CD14-positive monocyte (primary cell): ENCODE results near the gene EHF. TPM values are rescaled to one million over a fixed set of nuclear protein-coding genes. Genes with fewer than 3 reads are reported as not detected.

Experiments used
- DNase-seq, 3 donors: peaks; one replicate each; pipeline ENCODE4 v3.0.0-alpha.2; 2011 to 2022
- H2AFZ ChIP-seq: 2 replicates; pipeline ENCODE4 v1.6.0; 2012; ENCODE audit warnings: mild to moderate bottlenecking, low read depth, low read length, inconsistent platforms; ENCODE audit not compliant: insufficient read depth, poor library complexity, severe bottlenecking
- H3K27ac ChIP-seq, 2 donors: 1 replicate in 1 of 2; 2 replicates in 1 of 2; pipeline ENCODE4 v1.5.1; 2012 to 2013; ENCODE audit warnings: low read length in 2 of 2, control low read depth in 1 of 2, inconsistent platforms in 1 of 2, low read depth in 1 of 2, mild to moderate bottlenecking in 1 of 2
- H3K27me3 ChIP-seq, 2 donors: one replicate each; pipeline versions ENCODE4 v1.6.0 to v1.6.1; 2011 to 2013; ENCODE audit warnings: low read length in 2 of 2; ENCODE audit not compliant: control insufficient read depth in 2 of 2, insufficient read depth in 2 of 2
- H3K36me3 ChIP-seq, 2 donors: replicated peaks in 1 of 2; 1 replicate in 1 of 2; 2 replicates in 1 of 2; pipeline versions ENCODE4 v1.5.1 to v1.6.1; 2012 to 2013; ENCODE audit warnings: low read length in 2 of 2, control low read depth in 1 of 2, inconsistent platforms in 1 of 2, mild to moderate bottlenecking in 1 of 2; ENCODE audit not compliant: insufficient read depth in 2 of 2, control insufficient read depth in 1 of 2
- H3K4me1 ChIP-seq, 2 donors: 1 replicate in 1 of 2; 2 replicates in 1 of 2; pipeline versions ENCODE4 v1.5.1 to v1.6.1; 2012 to 2013; ENCODE audit warnings: low read length in 2 of 2, control low read depth in 1 of 2, inconsistent platforms in 1 of 2, mild to moderate bottlenecking in 1 of 2, moderate library complexity in 1 of 2; ENCODE audit not compliant: insufficient read depth in 2 of 2, control insufficient read depth in 1 of 2
- H3K4me2 ChIP-seq: replicated peaks from 2 replicates; pipeline ENCODE3; 2012; ENCODE audit warnings: low read length, moderate library complexity, mild to moderate bottlenecking; ENCODE audit not compliant: poor library complexity, severe bottlenecking; ENCODE audit errors: extremely low read depth
- H3K4me3 ChIP-seq, 3 experiments: fragments of 200-600 bp in 1 of 3; sonication (generic) in 1 of 3; replicated peaks in 1 of 3; 1 replicate in 2 of 3; 2 replicates in 1 of 3; pipeline ENCODE4 v1.5.1; 2011 to 2013; ENCODE audit warnings: low read length in 3 of 3, mild to moderate bottlenecking in 3 of 3, control low read depth in 2 of 3, low read depth in 2 of 3, inconsistent platforms in 1 of 3, moderate library complexity in 1 of 3
- H3K79me2 ChIP-seq: 2 replicates; pipeline ENCODE4 v1.6.0; 2012; ENCODE audit warnings: mild to moderate bottlenecking, control low read depth, inconsistent platforms, low read length, moderate library complexity; ENCODE audit not compliant: insufficient read depth
- H3K9ac ChIP-seq: 2 replicates; pipeline ENCODE4 v1.6.0; 2017; ENCODE audit warnings: low read length, mild to moderate bottlenecking; ENCODE audit not compliant: insufficient read depth, poor library complexity, severe bottlenecking
- H3K9me3 ChIP-seq, 2 donors: replicated peaks in 1 of 2; 1 replicate in 1 of 2; 2 replicates in 1 of 2; pipeline versions ENCODE4 v1.5.1 to v1.6.1; 2012 to 2013; ENCODE audit warnings: low read length in 2 of 2, control low read depth in 1 of 2; ENCODE audit not compliant: control insufficient read depth in 1 of 2, insufficient read depth in 1 of 2
- H4K20me1 ChIP-seq: 2 replicates; pipeline ENCODE4 v1.6.0; 2012; ENCODE audit warnings: mild to moderate bottlenecking, low read length, control low read depth, moderate library complexity; ENCODE audit not compliant: insufficient read depth
- H3K27ac Mint-ChIP-seq, 7 donors: one replicate each; pipeline ENCODE4 v1.8.0; 2020; ENCODE audit warnings: mild to moderate bottlenecking in 7 of 7, mixed read lengths in 7 of 7, moderate library complexity in 6 of 7, inconsistent platforms in 2 of 7
- H3K27me3 Mint-ChIP-seq, 3 donors: one replicate each; pipeline ENCODE4 v1.8.0; 2021 to 2022; ENCODE audit warnings: low read depth in 3 of 3, mild to moderate bottlenecking in 3 of 3, mixed read lengths in 3 of 3, moderate library complexity in 3 of 3, inconsistent platforms in 1 of 3
- H3K36me3 Mint-ChIP-seq, 2 donors: one replicate each; pipeline ENCODE4 v1.8.0; 2020; ENCODE audit warnings: mixed read lengths in 2 of 2, inconsistent platforms in 1 of 2, mild to moderate bottlenecking in 1 of 2
- H3K4me1 Mint-ChIP-seq: one replicate; pipeline ENCODE4 v1.8.0; 2020; ENCODE audit warnings: mild to moderate bottlenecking, mixed read lengths
- H3K4me3 Mint-ChIP-seq, 2 donors: one replicate each; pipeline ENCODE4 v1.8.0; 2020; ENCODE audit warnings: mild to moderate bottlenecking in 2 of 2, mixed read lengths in 2 of 2, moderate library complexity in 1 of 2
- H3K9me3 Mint-ChIP-seq, 7 donors: one replicate each; pipeline ENCODE4 v1.8.0; 2020 to 2022; ENCODE audit warnings: mixed read lengths in 7 of 7, mild to moderate bottlenecking in 6 of 7, moderate library complexity in 6 of 7, inconsistent platforms in 2 of 7
- CTCF ChIP-seq: fragments of 200-600 bp; IDR thresholded peaks from one replicate; pipeline ENCODE4 v1.8.0; 2022; ENCODE audit warnings: antibody characterized with exemption, mild to moderate bottlenecking
- WGBS: methylation state at CpG from one replicate; pipeline ENCODE4 v1.1.5; 2013; ENCODE audit warnings: missing lambda C conversion rate; ENCODE audit not compliant: insufficient coverage; 5-methylcytosine and 5-hydroxymethylcytosine counted together
- intact Hi-C, 2 donors: fragments of 100-400 bp; cut with micrococcal nuclease; formaldehyde crosslinking; loops; one replicate each; pipeline versions ENCODE4 v1.15.0 to v1.15.1; 2023
- polyA plus RNA-seq, 3 donors: library from polyadenylated mRNA; depleted of rRNA in 1 of 3; unstranded in 2 of 3; stranded (reverse) in 1 of 3; fragments of 300-500 nt in 2 of 3; fragments of >200 nt in 1 of 3; fragmentation: Illumina TruSeq in 2 of 3; gene quantifications; 1 replicate in 2 of 3; 2 replicates in 1 of 3; pipeline ENCODE4 v1.2.3, GENCODE V29; 2012 to 2021

Gene EHF
- polyA plus RNA-seq, 3 donors: 0.17 to 0.21 TPM; not detected in 1

DNA sequence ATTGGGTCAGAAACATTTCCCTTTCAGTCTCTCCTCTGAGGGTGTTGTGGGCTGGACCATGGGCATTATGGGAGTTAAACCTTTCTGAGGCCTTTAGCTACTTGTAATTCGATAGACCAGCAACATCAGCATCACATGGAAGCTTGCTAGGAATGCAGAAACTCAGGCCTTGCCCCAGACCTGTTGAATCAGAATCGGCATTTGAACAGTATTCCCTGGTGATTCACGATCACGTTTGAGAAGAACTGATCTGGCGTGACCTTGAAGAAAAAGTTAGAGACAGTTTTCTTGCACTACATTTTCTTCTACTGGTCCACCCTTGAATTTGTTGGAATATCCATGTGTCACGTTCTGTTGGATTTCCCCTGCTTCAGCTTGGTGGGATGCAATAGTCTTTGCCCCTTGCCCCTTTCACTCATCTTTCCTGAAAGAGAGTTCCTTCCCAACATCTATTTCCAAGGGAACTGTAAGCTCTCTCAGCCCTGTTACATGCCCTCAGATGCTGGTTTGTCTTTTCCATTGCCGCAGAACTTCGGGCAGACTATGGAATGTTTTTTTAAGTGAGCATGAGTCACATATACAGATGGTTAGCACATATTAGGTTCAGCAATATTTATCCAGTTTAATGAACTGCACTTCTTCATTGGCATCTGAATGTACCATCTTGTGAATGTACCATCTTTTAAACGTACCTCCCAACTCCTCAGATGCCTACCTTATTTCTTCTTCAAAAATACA is 23.9 kb downstream of the EHF start:
- no peak for DNase-seq
- no peak for TF ChIP-seq CTCF
- Mint-ChIP-seq H3K9me3 (no peaks in the 10 kb centered on the region), H3K36me3 (no peaks in the 10 kb centered on the region), H3K27me3 (peaks cover 2 to 6% (median 5%) of the 10 kb centered on the region in 3 donors), H3K4me1 (peaks cover 7% of the 10 kb centered on the region), H3K4me3 (no peak overlapping the region), H3K27ac (peak overlapping the region in 1 of 7 donors; percentile 5)
- Histone ChIP-seq H3K9ac (no peak overlapping the region), H3K4me2 (no peak overlapping the region), H3K4me1 (no peaks in the 10 kb centered on the region), H3K79me2 (no peaks in the 10 kb centered on the region), H4K20me1 (no peaks in the 10 kb centered on the region), H3K27me3 (no peaks in the 10 kb centered on the region), H3K4me3 (no peak overlapping the region), H3K36me3 (no peaks in the 10 kb centered on the region), H3K9me3 (no peaks in the 10 kb centered on the region), H2AFZ (no peak overlapping the region), H3K27ac (no peak overlapping the region)
- intact Hi-C loops: no loop called here
- WGBS: 97% methylated on average over 6 of the region's 9 CpGs

GRCh38 chr11:34646431-34646830 is 25.5 kb downstream of the EHF start:
- Histone ChIP-seq H3K9me3 (no peaks in the 10 kb centered on the region), H3K9ac (no peak overlapping the region), H4K20me1 (no peaks in the 10 kb centered on the region), H3K4me3 (no peak overlapping the region), H3K4me1 (peaks cover 4 to 10% of the 10 kb centered on the region in 2 donors), H3K27ac (no peak overlapping the region), H3K36me3 (no peaks in the 10 kb centered on the region), H3K27me3 (no peaks in the 10 kb centered on the region), H3K4me2 (no peak overlapping the region), H2AFZ (no peak overlapping the region), H3K79me2 (no peaks in the 10 kb centered on the region)
- Mint-ChIP-seq H3K36me3 (no peaks in the 10 kb centered on the region), H3K27ac (no peak overlapping the region), H3K9me3 (no peaks in the 10 kb centered on the region), H3K4me3 (no peak overlapping the region), H3K27me3 (peaks cover 2 to 8% (median 2%) of the 10 kb centered on the region in 3 donors), H3K4me1 (peaks cover 13% of the 10 kb centered on the region)
- no peak for DNase-seq
- TF ChIP-seq CTCF: no peak
- intact Hi-C loops: no loop called here
- 100% methylated on average over 3 of the region's 8 CpGs for WGBS
